IPS DF 6.9 (cell line): ENCODE data around the gene STAB1.

Source experiments
- DNase-seq: peaks from one replicate; pipeline ENCODE4 v3.0.0-alpha.2; 2013; ENCODE audit warnings: low read depth, low spot score
- H3K27ac ChIP-seq: one replicate; pipeline ENCODE4 v1.5.1; 2013; ENCODE audit warnings: low read length, control low read depth
- H3K27me3 ChIP-seq: 2 replicates; pipeline ENCODE4 v1.6.1; 2013; ENCODE audit warnings: mild to moderate bottlenecking, low read length; ENCODE audit not compliant: control insufficient read depth, insufficient read depth
- H3K36me3 ChIP-seq: 2 replicates; pipeline ENCODE4 v1.6.1; 2013; ENCODE audit warnings: low read length; ENCODE audit not compliant: control insufficient read depth, insufficient read depth
- H3K4me1 ChIP-seq: 2 replicates; pipeline ENCODE4 v1.6.1; 2013; ENCODE audit warnings: low read length; ENCODE audit not compliant: control insufficient read depth, insufficient read depth
- H3K4me3 ChIP-seq: 2 replicates; pipeline ENCODE4 v1.5.1; 2013; ENCODE audit warnings: mild to moderate bottlenecking, low read length
- H3K9me3 ChIP-seq: 2 replicates; pipeline ENCODE4 v1.6.1; 2013; ENCODE audit warnings: low read length, inconsistent platforms; ENCODE audit not compliant: control insufficient read depth, insufficient read depth
- WGBS: extraction: QIAGEN DNeasy Blood & Tissue Kit; methylation state at CpG from one replicate; pipeline ENCODE4 v1.1.7; 2013; ENCODE audit warnings: mixed read lengths, missing lambda C conversion rate; ENCODE audit not compliant: insufficient read length, insufficient coverage; 5-methylcytosine and 5-hydroxymethylcytosine counted together

Gene STAB1

DNA sequence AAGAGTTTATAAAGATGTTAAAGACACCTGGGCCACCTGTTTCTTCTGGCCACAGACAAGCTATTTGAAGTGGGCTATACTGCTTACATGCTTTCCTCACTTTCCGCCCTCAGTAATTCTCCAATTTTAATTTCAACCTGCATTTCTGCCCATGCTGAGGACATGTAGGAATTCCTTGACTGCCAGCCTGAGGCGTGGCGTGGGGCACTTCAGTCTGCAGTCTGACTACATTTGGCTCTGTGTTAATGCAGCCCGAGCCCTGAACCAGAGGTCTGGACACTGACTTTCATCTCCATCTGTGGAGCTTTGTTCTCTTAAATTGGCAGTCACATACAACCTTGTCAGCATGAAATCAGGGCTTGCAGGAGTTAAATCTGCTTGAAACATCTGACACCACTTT, 49.8 kb downstream of the STAB1 start:
- Histone ChIP-seq H3K9me3 (no peaks in the 10 kb centered on the region), H3K4me3 (no peak overlapping the region), H3K4me1 (no peaks in the 10 kb centered on the region), H3K27me3 (no peaks in the 10 kb centered on the region), H3K27ac (no peak overlapping the region), H3K36me3 (peaks cover 2% of the 10 kb centered on the region; the same call in 1 of the 2 replicates)
- DNase-seq, result no peak
- WGBS, result no CpG with 5 or more reads among the region's 4 CpGs

DNA sequence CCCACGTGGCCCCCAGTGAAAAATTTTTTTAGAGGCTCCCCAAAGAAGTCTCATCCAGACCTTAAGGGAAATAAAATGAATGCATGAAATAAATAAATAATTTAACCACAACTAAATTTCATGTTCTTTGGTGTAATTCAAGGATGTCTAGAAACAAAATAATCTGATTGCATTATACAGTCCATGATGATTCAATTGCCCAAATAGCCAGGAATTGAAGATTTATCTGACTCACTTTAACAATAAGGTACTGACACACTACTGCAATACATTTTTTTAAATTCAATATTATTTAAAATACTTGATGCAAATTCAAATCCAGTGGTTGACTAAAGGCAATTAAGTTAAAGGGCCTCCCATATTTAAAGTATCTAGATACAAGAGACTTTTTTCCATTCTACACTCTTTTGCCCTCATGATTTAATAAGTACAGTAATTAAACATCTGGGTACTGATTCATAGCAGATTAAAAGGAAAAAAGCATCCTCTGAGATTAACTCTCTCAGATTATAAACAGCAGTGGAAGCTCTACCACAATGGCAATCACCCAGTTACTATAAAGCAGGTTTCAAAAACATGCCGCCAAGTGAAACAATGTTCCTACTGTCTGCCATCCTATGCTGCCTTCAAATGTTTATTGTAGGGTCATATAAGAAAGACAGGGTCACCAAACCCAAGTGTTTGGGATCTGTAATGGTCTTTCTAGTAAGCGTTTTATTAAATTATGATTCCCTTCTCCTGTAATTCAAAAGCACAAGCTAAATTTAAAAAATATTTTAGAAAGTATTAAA, 51.2 kb downstream of the STAB1 start:
- no peak for DNase-seq
- WGBS, result no CpG with 5 or more reads among the region's 3 CpGs
- Histone ChIP-seq H3K27me3 (no peaks in the 10 kb centered on the region), H3K36me3 (peaks cover 6% of the 10 kb centered on the region; the same call in 1 of the 2 replicates), H3K27ac (no peak overlapping the region), H3K4me3 (no peak overlapping the region), H3K4me1 (no peaks in the 10 kb centered on the region), H3K9me3 (no peaks in the 10 kb centered on the region)

DNA sequence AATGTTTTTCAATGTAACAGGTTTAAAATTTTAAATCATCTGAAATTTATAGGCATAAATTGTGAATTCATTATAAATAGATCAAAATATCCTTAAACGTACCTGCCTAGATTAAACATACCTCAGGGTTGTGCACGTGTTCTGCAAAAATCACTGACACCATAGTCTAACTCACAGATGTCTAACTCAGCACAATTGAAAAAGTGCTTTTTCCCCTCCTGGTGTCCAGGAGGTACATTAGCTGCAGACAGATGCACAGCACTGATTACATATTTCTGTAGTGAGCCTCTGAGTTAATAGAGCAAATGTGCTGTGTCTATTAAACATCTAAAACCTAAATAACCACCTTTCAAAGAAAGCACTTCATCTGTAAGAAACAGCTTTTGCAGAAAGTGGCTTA, 52.0 kb downstream of the STAB1 start:
- DNase-seq, result no peak
- peaks cover 6% of the 10 kb centered on the region; the same call in 1 of the 2 replicates for H3K36me3 ChIP-seq
- no peaks in the 10 kb centered on the region for H3K27me3 ChIP-seq
- no CpG with 5 or more reads among the region's 2 CpGs for WGBS
- no peak overlapping the region for H3K4me3 ChIP-seq
- no peaks in the 10 kb centered on the region for H3K4me1 ChIP-seq
- H3K27ac ChIP-seq, result no peak overlapping the region
- H3K9me3 ChIP-seq, result no peaks in the 10 kb centered on the region

DNA sequence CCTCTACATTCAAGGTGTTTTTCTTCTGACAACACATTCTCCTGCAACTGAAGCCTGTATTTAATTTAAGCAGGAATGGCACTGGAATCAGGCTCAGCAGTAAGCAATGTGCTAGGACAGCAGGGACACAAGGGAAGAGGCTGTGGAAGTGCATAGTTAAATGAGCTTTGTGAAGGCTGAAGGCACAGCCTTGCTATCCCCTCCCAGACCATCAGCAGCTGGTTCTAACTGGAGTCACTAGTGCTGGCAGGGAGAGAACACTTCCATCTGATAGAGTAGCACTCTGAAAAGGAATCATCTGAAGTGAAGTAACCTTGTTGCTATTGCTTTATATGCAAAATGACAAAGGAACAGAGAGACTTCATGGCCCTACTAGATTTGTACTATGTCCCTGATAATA, 56.0 kb downstream of the STAB1 start:
- Histone ChIP-seq H3K9me3 (no peaks in the 10 kb centered on the region), H3K4me3 (no peak overlapping the region), H3K27me3 (no peaks in the 10 kb centered on the region), H3K27ac (no peak overlapping the region), H3K36me3 (peaks cover 6% of the 10 kb centered on the region; the same call in 1 of the 2 replicates), H3K4me1 (no peaks in the 10 kb centered on the region)
- DNase-seq, result no peak

DNA sequence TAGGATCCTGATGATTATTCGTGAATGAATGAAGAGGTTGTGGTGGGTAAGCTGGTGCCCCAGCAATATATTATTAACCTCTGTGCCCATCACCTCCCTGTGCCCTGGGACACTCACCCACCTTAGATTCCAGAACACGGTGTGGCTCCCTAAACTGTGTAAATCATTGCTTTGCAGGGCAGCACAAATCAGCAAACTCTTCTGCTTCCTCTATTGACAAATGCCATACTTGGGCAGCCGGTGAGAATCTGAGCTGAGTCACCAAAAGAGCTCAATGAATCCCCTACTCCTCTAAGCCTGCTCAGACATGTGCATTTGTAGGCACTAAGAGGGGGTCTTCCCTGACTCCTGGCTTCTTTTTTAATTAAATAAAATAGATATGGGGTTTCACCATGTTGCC, 57.0 kb downstream of the STAB1 start:
- no peak for DNase-seq
- peaks cover 5% of the 10 kb centered on the region; the same call in 1 of the 2 replicates for H3K36me3 ChIP-seq
- H3K9me3 ChIP-seq, result no peaks in the 10 kb centered on the region
- H3K4me3 ChIP-seq, result no peak overlapping the region
- no peaks in the 10 kb centered on the region for H3K27me3 ChIP-seq
- H3K4me1 ChIP-seq, result no peaks in the 10 kb centered on the region
- WGBS, result no CpG with 5 or more reads among the region's 3 CpGs
- H3K27ac ChIP-seq, result no peak overlapping the region

DNA sequence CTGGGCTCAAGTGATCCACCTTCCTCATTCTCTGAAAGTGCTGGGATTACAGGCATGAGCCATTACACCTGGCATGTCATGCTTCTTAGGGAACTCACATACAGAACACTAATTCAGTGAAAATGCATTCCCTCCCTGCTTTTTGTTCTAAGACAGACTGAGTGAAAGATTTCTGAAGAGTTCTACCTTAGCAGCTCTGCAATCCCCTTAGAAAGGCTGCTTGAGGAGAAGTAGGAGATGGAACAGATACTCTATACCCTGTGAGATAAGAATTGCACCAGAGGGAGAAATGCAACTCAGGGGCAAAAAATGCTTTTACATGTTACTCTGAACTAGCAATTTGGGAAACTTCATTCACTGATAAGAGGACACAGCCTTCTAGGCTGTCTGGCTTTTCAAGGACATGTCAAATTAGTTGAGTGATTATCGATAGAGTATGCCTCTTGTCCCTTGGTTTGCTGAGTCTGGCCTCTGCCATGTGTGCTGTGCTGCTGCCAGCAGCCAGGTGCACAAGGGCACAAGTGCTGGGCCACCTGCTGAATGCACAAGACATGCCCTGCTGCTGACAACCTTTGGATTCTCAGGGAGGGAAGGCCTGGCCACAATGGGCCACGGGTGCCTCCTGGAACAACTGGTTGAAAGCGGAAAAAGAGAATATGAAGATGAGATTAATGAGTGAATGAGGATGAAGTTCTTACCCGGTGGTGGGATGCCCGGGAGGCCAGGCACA, 59.1 kb downstream of the STAB1 start:
- H3K36me3 ChIP-seq, result peaks cover 3% of the 10 kb centered on the region; the same call in 1 of the 2 replicates

DNA sequence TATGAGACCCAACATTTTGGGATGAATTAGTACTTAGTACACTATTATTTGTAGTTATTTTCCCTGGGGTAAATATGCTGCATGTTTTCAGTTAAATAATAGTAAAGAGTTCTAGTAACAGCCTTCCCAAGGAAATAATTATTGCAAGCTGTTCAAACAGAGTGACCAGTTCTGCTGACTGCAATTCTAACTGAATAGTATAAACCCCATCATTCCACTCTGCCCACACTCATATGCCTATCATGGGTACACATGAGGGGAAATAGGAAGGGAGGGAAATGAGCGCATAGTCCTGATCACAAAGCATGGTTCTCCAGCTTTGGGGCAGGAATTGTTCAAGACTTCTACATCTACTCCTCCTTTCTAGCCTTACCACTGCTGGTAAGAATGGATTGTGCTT, 59.9 kb downstream of the STAB1 start:
- Histone ChIP-seq H3K27ac (no peak overlapping the region), H3K27me3 (no peaks in the 10 kb centered on the region), H3K36me3 (peaks cover 3% of the 10 kb centered on the region; the same call in 1 of the 2 replicates), H3K4me1 (no peaks in the 10 kb centered on the region), H3K9me3 (no peaks in the 10 kb centered on the region), H3K4me3 (no peak overlapping the region)
- DNase-seq, result no peak
- WGBS, result no CpG with 5 or more reads among the region's 1 CpG

More for the DNA sequence above, 59.1 kb downstream of the STAB1 start:
- WGBS, result no CpG with 5 or more reads among the region's 5 CpGs
- Histone ChIP-seq H3K27ac (no peak overlapping the region), H3K9me3 (no peaks in the 10 kb centered on the region), H3K27me3 (no peaks in the 10 kb centered on the region), H3K4me3 (no peak overlapping the region), H3K4me1 (no peaks in the 10 kb centered on the region)
- DNase-seq, result no peak

DNA sequence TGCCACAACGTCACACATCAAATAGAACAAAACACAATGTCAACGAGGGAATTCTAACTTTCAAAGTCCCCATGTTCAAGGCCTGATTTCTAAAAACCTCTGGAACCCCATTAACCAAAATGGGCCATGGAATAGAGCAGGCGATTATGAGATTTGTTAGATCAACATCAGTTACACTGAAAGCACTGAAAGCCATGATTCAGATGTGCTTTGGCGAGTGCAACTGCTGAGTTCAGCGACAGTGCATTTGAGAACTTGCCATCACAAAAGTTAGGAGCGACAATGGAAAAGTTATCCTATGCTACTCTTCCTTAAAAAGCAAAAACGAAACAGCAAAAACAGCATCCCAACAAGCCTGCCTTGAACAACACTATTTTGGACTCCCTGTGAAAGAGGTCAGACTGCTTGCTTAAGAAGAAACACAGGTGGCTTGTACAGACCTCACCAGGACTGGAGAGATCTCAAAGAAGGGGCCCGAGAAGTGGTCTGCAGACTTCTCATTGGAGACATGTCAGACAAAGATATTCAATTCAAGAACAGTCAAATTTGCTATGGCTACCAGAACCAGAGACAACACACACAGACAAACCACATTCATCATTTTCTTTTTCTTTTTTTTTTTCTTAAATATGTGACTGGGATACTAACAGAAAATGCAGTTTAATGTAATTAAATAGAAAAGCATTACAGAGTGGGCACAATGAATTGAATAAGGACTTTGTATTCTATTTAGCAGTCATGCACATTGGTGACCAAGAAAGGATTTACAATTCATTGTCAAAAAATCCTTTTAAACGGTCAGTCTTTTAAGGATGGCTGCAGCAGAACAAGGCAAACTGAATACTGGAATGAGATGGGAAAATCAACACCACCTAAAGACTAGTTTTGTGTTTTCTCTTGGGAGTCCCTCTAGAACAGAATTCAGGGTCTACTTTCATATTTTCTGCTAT, 62.1 kb downstream of the STAB1 start:
- no peaks in the 10 kb centered on the region; the same call in 1 of the 2 replicates for H3K36me3 ChIP-seq

DNA sequence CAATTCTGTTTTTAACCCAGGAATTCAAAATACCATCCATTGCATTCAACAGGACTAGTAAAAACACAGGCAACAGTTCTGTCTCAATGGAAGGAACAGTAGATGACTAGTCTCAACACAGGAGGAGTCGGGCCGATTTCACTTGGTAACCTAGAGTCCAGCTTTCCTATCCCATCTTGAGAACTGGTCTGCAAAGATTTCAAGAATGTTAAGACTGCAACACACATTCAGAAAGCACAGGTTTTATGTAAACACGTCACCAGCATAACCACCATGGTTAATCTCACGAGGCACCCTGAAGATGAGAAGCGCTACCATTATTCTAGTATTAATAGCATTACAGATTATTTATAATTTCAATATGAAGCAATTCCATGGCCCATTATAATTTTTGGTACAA, 63.3 kb downstream of the STAB1 start:
- DNase-seq, result no peak
- Histone ChIP-seq H3K27ac (no peak overlapping the region), H3K27me3 (no peaks in the 10 kb centered on the region), H3K36me3 (peaks cover 3% of the 10 kb centered on the region; the same call in 1 of the 2 replicates), H3K4me1 (no peaks in the 10 kb centered on the region), H3K4me3 (no peak overlapping the region), H3K9me3 (no peaks in the 10 kb centered on the region)
- WGBS, result no CpG with 5 or more reads among the region's 5 CpGs

More for the DNA sequence above, 62.1 kb downstream of the STAB1 start:
- Histone ChIP-seq H3K9me3 (no peaks in the 10 kb centered on the region), H3K4me3 (no peak overlapping the region), H3K27ac (no peak overlapping the region), H3K4me1 (no peaks in the 10 kb centered on the region), H3K27me3 (no peaks in the 10 kb centered on the region)
- DNase-seq, result no peak
- no CpG with 5 or more reads among the region's 9 CpGs for WGBS
